HG03159 (cell line): ENCODE data around the gene LMCD1.

Experiments
- ATAC-seq: cut with Tn5 transposase; IDR thresholded peaks from one replicate; pipeline ENCODE4 v1.9.1; 2021; ENCODE audit warnings: mild to moderate bottlenecking, moderate library complexity; ENCODE audit not compliant: unreplicated experiment

LMCD1 gene

DNA sequence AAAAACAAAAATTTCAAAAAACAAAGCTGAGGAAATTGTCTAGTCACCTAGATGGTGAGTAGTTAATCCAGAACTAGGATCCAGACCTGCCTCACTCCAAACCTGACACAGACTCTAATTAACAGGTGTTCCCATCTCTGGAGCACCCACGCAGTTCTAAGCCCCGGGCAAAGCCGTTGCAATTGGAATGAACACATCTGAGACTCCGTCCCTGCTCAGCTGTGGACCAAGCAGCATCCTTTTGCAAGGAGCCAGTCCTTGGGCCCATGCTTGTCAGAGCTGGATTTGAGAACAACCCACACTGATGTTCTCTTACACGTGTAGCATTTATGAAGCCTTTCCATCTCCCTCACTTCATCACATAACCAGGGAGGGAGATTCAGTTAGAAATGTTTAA lies 54.8 kb downstream of the LMCD1 start:
- no peak for ATAC-seq

DNA sequence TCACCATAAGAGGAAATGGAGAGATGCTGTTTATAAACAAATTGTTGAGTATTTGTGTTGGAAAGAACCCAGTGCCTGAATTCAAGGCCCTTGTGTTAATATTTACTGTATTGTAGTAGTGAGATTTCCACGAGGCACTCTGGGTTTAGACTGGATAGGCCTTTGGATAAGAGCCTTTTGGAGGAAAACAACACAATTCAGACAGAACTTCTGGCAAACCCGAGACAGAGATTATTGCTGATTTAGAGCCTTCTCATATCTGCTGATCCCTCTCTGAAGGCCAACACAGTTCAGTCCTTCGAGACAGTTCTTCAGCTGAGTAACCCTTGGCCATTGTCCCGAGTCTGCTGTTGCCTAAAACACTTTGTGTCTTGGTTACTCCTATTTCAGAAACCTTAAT lies 55.7 kb downstream of the LMCD1 start:
- no peak for ATAC-seq

DNA sequence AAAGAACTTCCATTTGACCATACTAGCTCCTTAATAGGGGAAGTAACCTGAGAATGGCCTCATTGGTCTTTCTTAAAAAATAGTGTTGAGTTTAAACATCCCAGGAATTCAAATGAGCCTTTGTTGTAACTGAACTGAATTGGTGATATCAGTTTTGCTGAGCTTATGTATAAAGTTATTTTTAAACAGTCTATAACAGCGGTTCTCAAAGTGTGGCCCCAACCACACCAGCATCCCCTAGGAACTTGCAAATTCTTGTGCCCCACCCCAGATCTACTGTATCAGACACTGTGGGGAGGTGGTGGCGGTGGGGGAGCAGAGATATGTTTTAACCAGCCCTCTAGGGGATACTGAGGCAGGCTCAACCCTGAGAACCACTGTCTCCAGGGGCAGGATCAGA lies 57.0 kb downstream of the LMCD1 start:
- no peak for ATAC-seq

DNA sequence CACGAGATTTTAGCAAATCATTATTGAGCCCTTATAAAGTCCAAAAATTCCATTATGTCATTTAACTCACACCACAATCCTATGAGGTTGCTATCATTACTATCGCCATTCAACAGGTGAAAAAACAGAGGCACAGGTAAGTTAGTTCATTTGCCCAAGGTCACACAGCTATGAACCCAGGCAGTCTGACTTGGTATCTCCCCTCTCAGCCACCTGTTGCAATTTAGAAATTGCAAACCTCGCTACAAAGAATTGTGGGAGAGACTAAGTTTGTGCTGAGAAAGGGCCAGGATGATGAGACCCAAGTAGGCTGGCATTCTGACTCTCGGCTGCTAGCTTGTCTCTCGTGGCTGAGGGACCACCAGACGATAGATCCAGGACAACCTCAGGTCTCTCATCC lies 57.7 kb downstream of the LMCD1 start:
- no peak for ATAC-seq

DNA sequence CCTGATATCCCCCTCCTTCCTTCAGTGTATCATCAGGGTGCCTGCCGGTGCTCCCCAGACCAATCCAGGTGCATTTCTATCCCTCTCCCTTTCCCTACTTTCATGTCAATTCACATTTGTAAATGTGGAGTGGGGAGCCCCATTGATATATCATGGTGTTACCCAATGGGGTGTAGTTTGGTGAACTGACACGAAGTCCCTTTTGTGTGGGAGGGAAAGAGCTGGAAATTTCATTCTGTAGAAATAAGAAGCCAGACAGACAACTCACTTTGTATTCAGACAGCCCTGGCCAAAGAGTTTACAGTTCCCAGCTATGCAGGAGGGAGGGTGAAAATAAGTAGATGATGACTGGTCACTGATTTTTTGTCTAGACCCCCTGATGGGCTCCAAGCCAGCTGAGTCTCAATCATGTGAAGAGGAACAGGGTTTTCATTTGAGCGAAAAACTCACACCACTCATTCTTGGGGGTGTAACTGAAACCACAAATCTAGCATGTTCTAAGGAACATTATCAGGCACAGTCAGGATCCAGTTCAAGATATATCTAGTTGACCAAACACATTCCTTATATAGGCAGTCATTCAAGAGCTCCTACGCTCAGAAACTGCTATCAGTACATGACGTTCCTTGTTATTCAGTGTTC lies 58.9 kb downstream of the LMCD1 start:
- ATAC-seq, result no peak

DNA sequence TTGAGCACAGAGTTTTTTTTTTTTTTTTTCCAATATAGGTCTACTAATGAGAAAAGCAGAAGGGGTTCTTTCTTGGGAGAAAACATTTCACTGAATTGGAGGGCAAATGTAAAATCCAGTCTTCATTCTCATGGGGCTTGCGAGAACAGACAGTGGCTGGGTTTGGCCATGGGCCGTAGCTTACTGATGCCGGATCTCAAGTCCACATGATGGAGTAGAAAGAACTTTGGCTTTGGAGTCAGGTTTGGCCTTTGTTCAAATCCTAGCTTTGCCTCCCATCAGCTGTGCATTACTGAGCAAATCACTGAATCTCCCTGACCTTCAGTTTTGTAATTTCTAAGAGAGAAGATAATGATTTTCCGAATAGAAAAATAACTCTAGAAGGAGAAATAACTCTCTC lies 59.7 kb downstream of the LMCD1 start:
- ATAC-seq, result no peak

DNA sequence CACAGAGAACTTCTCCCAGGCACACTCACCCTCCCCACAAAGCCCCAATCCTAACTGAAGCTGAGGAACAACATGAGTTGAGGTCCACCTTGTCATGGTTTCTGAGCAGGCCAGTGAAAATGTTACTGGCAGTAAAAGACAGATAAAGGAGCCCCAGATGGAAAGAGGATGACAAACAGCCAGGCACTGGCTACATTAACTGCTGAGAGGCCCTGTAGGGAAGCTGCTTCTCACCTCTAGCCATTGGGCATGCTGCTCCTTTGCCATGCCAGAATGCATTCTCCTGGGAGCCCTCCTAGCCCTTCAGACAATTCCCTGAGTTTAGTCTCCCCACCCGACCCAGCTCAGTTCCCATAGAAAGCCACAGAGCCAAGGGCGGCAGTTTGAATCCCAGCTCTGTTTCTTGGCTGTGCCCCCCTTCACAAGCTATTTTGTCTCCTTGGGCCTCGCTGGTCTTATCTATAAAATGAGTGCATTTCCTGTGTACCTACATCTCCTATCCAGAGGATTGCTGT lies 60.5 kb downstream of the LMCD1 start:
- no peak for ATAC-seq

DNA sequence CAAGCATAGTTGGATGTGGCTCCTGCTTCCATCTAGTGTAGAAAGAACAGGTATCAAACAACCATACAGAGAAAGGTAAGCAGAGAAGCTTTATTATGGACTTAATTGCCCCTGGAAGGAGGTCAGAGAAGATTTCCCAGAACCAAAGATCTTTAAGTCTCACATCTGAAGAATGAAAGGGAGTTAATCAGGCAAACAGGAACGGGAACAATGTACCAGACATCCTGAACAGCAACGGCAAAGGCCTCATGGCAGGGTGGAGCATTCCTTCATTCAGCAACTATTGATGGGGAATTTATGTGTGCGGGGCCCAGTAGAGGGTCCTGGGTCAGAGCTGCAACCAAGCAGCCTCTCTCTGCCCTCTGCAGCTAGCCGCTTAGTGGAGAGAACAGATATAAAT lies 61.5 kb downstream of the LMCD1 start:
- ATAC-seq, result no peak

DNA sequence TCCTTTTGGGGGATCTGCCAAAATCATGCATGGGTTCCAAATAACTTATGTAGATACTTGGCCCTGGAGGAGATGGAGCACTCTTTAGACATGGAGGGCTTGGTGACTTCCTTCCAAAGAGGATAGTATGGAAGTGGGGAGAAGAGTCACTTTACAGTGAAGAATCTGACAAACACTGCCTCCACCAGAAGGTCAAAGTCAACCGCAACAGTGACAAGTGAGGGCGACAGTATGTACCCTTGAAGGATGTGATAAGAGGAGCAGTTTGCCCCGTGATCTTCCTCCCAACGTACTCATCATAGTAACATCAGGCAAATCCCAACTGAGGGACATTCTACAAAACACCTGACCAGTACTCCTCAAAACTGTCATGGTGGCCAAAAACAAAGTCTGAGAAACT lies 62.0 kb downstream of the LMCD1 start:
- no peak for ATAC-seq

DNA sequence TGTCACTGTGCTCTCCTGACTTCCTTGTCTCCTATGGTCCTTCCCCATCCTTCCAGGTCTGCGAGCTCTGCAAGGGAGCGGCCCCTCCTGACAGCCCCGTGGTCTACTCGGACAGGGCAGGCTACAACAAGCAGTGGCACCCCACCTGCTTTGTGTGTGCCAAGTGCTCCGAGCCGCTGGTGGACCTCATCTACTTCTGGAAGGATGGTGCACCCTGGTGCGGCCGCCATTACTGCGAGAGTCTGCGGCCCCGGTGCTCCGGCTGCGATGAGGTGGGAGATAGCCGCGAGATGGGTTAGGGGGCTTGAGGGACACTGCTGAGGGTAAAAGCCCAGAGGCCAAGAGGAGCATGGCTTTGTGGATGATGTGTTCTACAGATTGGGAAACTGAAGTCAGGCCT lies 63.8 kb downstream of the LMCD1 start:
- ATAC-seq, result no peak

DNA sequence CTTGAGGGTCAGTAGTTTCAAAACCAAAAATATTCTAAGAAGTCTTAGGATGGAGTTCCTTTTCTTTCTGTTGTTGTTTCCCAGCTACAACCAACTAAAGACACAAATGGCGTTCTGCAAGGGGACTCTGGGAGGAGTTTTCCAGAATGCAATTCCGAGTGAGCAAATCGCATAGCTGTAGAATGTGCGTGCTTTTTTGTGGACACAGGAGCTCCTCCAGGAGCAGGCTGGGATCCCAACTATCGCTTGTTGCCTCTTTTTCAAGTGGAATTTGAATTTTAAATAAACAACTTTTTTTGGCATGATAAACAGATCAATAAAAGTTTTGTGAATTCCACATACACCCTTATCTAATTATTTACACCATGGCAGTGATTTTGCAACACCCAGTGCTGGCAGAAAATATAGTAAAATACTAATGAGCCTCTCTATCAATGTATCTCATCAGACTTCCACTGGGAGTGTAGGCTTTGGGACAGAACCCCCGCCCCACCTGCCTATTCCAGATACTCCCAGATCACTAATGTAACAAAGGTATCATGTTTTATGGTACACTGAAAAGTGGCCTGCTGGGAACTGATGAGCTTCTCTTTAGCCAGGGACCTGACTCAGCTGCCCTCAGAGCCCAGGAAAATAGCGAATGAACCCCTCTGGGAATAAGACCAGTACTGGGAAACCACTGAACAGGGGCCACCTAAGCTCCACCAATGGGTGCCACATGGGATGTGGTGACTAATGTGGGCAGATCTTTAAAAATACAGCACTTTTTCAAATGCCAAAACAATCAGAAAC lies 66.4 kb downstream of the LMCD1 start:
- no peak for ATAC-seq

DNA sequence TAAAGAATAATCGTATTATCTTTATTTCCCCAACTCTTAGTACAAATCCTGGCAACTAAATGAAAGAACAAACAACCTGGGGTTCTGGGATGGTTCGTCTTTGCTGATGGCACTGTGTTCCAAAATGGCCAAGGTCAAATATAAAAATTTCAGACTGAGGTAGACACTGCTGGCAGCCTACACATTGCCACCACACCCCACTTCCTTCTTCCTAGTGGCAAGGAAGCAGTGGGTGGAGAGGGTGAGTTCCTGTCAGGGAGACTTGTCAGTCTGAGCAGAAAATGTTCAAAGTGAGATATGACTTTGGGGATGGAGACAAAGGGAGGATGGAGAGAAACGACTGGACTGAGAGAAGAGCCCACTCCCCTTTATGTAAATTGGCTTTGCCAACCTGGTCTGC lies 69.6 kb downstream of the LMCD1 start:
- ATAC-seq, result no peak

DNA sequence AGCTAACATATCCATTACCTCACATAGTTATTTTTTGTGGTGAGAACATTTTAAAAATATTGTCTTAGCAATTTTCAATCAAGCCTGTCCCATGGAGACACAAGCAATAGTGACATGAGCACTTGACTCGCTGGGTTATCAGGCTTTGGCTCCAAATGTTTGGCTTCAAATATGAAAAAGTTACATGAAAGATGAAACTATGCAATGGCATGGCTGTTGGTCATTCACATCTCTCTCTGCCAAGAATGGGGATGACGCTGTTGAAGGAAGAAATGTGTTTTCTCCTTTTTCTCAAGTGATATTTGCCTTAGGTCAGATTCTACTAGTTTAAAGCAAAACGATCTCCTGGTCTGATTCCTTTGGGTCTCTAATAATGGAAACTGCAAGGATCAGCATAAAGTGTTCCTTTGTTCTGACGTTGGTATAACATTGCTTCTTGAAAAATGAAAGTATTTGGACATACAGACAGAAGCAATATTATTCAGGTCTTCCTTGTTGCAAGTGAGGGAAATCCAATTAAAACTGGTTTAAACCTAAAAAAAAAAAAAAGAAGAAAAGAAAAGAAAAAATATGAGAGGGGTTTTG lies 71.8 kb downstream of the LMCD1 start:
- ATAC-seq, result no peak

DNA sequence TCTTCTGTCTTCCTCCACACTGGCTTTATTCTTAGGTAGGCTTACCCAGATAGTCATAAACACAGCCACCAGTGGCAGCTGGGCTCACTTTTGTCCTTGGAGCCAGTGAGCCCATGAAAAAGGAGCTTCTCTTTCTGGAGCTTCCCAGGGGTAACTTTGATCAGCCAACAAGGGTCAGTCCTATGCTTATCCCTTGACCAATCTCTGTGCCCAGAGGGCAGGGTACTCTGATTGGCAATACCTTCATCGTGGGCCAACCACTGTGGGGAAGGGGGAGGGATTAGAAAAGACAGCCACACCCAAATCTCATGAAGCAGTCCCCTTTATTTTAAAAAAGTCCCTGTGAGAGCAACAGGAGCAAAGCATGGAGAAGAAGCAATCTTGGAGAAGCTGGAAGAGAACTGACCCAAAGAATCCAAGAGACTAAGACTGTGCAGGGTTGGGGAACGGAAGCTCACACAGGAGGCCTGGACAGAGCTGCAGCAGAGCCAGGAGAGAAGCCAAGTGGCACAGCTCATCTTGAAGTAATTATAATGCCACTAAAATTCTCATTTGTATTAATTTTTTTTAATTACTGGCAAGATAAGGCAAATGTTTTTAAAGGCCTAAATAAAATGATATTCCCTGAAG lies 72.5 kb downstream of the LMCD1 start:
- no peak for ATAC-seq

DNA sequence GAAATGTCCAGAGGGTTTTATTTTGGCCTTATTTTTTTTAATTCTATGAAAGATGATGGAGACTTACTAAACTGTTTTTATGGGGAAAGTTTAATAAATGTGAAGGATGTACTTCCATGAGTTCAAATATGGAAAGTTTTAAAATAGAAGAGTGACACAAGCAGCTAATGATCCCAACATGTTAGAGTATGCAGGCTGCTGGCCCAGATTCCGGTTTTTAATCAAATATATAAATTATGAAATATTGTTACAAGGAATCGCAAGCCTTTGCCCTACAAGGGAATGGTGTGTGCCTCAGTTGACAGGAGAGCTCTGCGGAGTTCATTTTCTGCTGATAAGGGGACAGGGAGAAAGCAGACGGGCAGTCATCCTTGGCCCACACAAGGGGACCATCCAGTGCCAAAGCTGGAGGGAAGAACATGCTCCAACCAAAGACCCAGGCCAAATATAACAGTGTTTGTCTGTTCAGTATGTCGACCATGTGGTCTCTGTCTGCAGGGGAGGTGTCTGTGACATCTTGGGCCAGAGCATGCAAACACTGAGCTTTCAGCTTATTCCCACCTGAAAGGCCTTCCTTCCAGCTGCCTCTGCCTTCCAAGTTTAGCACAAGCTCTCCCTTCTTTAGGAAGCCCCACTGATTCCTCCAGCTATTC lies 73.2 kb downstream of the LMCD1 start:
- no peak for ATAC-seq

DNA sequence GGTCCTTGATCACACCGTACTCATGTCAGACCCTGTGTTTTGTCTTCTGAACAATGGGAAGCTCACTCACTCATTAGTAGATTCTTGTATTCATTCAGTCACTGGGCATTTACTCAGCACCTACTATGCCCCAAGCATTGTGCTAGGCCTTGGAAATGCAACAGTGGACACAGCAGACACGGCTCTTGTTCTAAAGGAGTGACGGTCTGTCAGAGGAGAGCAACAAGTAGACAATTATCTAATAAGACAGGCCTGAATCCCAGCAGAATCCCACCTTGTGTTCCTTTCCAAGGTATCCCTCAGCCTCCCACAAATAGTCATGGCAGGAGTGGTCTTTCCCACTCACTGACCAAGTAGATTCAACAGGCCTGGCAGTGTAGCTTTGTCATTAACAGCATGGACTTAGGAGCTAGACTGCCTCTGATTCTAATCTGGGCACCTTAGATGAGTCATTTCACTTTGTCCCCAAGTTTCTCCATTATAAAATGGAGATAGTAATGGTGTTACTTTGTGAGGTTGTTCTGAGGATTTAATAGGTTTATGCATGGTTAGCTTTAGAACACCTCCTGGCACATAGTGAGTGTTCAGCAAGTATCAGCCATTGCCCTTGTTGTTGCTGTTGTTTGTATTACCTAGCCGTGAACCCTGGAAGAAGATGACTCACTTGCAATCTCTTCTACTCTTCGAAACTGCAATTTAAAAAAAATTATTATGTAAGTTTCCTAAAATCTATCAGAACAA lies 73.9 kb downstream of the LMCD1 start:
- ATAC-seq, result no peak

DNA sequence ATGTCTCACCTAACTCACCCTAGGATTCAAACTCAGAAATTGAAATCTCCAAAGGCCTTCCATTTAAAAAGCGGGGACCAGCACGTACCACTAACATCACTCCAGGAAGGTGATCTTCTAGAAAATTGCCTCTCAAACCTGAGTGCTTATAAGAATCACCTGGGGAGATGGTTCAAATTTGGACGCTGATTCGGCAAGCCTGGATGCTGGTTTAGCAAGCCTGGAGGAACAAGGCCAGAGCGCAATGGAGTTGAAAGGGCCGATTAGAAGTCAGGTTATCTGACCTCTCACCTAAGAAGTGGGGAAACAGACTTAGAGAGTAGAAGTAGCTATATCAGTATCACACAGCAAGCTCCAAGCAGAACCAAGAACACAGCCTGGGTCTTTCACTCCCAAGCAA lies 74.8 kb downstream of the LMCD1 start:
- ATAC-seq, result no peak

DNA sequence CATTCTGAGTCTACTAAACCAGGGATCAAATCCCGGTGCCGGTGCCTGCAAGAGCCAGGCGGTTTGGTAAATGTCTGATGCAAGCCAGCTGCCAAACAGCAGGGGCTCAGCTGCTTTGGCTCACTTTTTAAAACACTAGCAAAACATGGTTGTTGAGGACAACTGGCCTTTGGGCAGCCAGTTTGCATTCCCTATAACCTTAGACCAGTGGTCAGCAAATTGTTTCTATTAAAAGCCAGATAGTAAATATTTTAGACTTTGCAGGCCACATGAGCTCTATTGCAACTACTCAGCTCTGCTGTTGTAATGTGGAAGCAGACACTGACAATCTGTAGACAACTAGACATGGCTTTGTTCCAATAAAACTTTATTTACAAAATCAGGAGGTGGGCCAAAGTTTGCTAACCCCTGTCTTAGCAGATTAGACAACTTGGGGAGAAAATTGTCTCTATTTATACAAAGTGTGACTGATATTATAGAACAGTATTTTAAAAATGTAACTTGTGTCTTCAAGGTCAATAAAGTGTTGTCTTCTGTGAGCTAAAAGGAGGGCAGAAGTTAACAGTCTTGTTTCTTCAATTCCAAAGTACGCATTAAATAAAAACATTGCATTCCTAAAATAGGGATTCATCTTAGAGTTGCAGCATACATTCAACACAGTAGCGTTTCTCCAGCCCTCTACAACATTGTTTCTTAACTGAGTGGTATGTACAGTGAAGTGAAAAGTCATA lies 75.4 kb downstream of the LMCD1 start:
- ATAC-seq, result no peak

DNA sequence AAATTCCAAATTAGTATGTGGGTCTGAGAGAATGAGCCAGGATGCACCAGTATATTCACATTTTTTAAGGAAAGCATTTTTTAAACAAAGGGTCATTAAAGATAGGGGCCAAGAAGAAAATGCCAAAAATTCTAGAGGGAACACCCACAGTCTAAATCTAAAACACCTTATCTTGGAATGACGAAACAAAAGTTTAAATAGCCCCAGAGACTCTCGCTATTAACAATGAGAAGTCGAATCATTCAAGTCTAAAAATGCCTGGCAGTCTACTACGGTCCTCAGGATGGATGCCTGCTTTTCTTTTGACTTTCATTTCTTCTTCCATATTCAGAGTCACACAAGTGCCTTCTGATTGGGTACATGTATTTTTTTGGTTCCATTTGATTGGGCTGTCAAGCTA lies 76.7 kb downstream of the LMCD1 start:
- ATAC-seq, result no peak

DNA sequence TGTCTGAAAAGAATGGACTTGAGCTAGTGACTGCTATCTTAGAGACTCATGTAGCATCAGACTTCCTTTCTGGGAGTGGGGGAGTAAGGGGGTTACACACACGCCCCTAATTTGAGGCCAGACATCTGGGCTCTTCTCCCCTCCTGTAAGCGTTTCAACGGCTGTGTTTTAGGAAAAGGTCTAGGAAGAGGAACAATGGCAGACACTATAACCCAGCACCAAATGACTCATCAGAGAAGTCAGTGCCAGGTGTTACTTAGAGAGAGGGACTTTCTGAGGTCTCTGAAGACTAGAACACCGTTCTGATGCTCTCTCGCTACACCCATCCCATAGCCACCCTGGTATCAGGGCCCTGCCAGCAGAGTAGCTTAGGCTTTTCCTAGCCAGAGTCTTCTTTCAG lies 77.5 kb downstream of the LMCD1 start:
- ATAC-seq, result peak; percentile 96
